Measurements from ENCODE around the gene BBS12.

DNA sequence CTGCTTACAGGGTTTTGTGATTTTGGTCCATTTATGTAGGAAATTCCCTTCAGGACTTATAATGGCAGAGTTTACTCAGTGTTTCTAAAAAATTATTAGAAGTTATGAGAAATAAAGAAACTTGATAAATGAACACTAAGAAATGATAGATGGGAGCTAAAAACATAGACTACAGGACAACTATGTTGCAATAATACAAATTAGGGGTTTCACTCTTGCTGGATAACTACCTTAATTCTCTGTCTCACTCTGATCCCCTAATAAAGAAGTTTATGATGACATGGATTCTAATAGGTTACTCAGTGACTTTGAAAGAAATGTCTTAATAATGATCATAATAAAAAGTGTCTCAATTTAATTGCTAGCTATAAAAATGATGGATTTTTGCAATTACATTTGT, 23.3 kb upstream of the BBS12 start:
- TF ChIP-seq, protein P1, sequence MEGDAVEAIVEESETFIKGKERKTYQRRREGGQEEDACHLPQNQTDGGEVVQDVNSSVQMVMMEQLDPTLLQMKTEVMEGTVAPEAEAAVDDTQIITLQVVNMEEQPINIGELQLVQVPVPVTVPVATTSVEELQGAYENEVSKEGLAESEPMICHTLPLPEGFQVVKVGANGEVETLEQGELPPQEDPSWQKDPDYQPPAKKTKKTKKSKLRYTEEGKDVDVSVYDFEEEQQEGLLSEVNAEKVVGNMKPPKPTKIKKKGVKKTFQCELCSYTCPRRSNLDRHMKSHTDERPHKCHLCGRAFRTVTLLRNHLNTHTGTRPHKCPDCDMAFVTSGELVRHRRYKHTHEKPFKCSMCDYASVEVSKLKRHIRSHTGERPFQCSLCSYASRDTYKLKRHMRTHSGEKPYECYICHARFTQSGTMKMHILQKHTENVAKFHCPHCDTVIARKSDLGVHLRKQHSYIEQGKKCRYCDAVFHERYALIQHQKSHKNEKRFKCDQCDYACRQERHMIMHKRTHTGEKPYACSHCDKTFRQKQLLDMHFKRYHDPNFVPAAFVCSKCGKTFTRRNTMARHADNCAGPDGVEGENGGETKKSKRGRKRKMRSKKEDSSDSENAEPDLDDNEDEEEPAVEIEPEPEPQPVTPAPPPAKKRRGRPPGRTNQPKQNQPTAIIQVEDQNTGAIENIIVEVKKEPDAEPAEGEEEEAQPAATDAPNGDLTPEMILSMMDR (IDR thresholded peaks at IDR 0.05) = no peak
- no peak for TF ChIP-seq POLR2A (IDR thresholded peaks at IDR 0.05)

Measured in lower leg skin (tissue), 3 donors.